NCI-H1694 treated with DMSO at 0.1 percent for 48 hours (cell line): ENCODE measurements around the gene MAGEB1.

Experiments
- DNase-seq: peaks from one replicate; lab custom pipeline; 2025; lab: John Stamatoyannopoulos, UW

The MAGEB1 gene, protein sequence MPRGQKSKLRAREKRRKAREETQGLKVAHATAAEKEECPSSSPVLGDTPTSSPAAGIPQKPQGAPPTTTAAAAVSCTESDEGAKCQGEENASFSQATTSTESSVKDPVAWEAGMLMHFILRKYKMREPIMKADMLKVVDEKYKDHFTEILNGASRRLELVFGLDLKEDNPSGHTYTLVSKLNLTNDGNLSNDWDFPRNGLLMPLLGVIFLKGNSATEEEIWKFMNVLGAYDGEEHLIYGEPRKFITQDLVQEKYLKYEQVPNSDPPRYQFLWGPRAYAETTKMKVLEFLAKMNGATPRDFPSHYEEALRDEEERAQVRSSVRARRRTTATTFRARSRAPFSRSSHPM

GRCh38 chrX:30246769-30247489 is at the start of gene MAGEB1:
TSS of gene MAGEB1 (plus strand) at chrX:30247146. CDS start at chrX:30250494, 3,348 bp downstream.
- no peak for DNase-seq

DNA sequence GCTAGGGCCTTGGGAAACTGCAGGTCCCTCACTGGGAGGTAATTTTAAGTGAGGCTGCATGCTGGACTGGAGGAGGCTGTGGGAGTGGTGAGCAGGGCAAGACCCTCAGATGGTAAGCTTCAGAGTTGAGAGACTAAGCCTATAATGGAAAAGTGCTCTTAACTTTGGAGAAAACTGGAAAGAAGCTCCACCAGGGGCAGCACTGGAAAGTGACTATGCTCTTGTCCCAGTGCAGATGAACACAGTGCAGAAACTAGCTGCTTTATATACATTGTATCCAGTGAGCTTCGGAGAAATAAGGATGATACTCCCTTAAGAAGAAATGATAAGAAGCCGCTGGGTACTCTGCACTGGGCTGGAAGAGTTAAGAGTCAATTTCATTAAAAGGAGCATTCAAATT is 34.8 kb upstream of the MAGEB1 start:
- DNase-seq: no peak

GRCh38 chrX:30215357-30215843 is 31.5 kb upstream of the MAGEB1 start, which contains the start of gene MAGEB2:
TSS of gene MAGEB2 (plus strand) at chrX:30215563. CDS start at chrX:30218581, 3,018 bp downstream.
- no peak for DNase-seq

- no peak for DNase-seq
These were observed 29.5 kb upstream of the MAGEB1 start for GRCh38 chrX:30217465-30217864.

- DNase-seq: no peak
These were observed 27.6 kb upstream of the MAGEB1 start for GRCh38 chrX:30219372-30219771.

DNA sequence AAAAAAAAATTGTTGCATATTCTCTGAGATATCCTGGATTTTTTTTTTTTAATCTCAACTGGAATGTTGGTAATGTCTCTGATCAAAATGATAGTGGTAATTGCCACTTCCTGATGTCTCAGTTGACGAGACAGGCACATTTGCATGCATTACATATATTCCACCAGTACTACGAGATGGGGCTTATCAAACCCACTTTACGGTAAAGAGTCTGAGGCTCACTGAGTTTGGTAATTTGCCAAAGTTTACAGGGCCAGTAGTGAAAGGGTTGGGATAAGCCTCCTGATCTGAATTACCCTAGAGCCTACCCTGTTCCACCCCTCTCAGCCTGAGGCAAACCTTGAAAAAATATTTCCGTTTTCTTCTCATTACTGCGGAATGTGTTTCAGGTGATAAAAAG is 26.3 kb upstream of the MAGEB1 start:
- no peak for DNase-seq

DNA sequence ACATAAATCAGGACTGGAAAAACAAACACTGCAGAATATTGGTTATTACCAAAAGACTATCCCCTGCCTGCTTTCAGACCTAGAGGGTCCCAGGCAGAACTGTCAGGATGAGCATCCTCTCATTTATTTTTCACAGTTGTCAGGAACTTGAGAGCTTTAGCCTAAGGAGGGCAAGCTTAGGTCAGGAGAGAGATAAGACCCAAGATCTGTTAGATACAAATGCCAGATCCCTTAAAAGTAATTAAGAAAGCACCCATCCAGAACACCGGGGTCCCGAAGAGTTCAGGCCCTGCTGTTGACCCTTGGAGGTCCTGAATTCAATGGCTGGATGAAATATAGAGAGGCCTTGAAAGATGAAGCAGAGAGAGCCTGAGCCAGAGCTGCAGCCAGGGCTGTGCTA is 22.4 kb upstream of the MAGEB1 start:
- DNase-seq: no peak

- DNase-seq: no peak
These were observed 18.4 kb upstream of the MAGEB1 start for GRCh38 chrX:30228526-30228925.

- no peak for DNase-seq
These were observed 16.6 kb upstream of the MAGEB1 start, which contains the start of gene MAGEB3 for GRCh38 chrX:30230395-30230794. TSS of gene MAGEB3 (plus strand) at chrX:30230657. CDS start at chrX:30235925, 5,268 bp downstream.

GRCh38 chrX:30241724-30242415 is 5.1 kb upstream of the MAGEB1 start, which contains the start of gene MAGEB4:
TSS of gene MAGEB4 (plus strand) at chrX:30242000. CDS start at chrX:30242136, 136 bp downstream.
- no peak for DNase-seq

GRCh38 chrX:30248854-30249253 is 1.9 kb downstream of the MAGEB1 start:
- no peak for DNase-seq

DNA sequence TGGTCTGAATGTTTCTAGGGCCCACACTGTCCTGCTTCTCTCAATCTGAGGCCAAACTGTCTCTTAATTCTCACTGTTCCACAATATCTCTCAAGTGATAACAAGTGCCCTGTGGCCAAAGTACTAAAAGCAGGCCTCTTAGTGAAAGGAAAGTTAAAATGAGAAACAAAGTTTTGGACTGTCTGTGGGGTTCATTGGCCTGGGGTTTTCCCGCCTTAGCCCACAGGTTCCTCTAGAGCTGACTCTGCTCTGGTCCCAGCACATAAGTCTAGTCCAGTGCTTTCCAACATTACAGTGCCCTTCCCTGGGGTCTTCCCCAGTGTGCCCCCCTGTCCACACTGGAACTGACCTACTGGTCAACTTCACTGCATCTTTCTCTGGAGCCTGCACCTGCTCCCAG is 6.3 kb downstream of the MAGEB1 start:
- DNase-seq: no peak

GRCh38 chrX:30259927-30260326 is 13.0 kb downstream of the MAGEB1 start:
- no peak for DNase-seq

GRCh38 chrX:30261012-30261411 is 14.1 kb downstream of the MAGEB1 start:
- no peak for DNase-seq

- DNase-seq: no peak
These were observed 15.8 kb downstream of the MAGEB1 start for GRCh38 chrX:30262763-30263162.

DNA sequence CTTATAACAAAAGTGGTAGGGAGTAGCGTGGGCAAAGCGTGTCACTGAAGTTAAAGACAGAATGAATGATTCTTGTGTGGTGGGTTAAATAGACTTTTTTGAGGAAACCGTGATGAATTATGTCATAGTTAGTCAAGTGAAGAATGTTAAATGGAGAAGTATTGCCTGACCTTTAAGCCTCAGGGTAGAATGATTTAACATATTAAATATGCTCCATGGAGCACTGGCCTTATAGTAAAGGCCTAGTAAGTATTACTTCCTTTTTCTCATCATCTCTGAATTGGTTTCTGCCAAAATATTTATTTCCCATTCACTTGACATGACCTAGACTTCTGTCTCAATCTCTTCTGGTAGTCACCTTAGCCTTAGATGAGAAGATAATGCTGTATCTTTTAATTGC is 23.7 kb downstream of the MAGEB1 start:
- no peak for DNase-seq

DNA sequence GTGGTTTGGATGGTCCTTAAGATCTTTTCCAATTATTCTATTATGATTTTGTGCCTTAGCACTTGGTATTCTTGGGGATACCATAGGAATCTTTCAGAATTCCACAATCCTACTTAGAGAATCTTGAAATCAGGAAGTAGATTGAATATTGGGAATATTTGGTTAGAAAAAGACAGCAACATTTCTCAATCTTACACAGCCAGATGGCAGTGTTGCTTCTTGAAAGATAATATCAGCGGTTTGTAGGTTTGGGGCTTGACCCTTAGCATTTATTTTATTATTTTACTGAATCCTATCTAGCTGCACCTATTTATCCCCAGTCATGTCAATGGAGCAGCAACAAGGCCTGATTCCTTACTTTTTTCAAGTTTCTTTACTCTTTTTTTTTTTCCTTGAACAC is 28.6 kb downstream of the MAGEB1 start:
- DNase-seq: no peak

GRCh38 chrX:30278365-30278764 is 31.4 kb downstream of the MAGEB1 start:
- no peak for DNase-seq

DNA sequence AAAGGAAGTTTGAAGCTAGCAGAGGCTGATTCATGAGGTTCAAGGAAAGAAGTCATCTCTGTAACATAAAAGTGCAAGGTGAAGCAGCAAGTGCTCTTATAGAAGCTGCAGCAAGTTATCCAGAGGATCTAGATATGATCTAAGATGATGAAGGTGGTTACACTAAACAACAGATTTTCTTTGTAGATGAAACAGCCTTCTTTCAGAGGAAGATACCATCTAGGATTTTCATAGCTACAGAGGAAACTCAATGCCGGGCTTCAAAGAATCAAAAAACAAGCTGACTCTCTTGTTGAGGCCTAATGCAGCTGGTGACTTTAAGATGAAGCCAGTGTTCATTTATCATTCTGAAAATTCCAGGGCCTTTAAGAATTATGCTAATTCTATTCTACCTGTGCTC is 33.5 kb downstream of the MAGEB1 start:
- no peak for DNase-seq

GRCh38 chrX:30282527-30282926 is 35.6 kb downstream of the MAGEB1 start:
- DNase-seq: no peak

GRCh38 chrX:30283456-30284200 is 36.7 kb downstream of the MAGEB1 start:
- DNase-seq: no peak
